ENCODE measurements around the gene FILIP1.
"Not testable (repeated sequence)": the region's sequence is repeated elsewhere in the genome, so short reads cannot be mapped to it uniquely, and the experiment has no call there.

The FILIP1 gene

GRCh38 chr6:75449630-75450206, 43.9 kb downstream of the FILIP1 start:
- FAIRE-seq: no peak

GRCh38 chr6:75446241-75446880, 47.2 kb downstream of the FILIP1 start:
- FAIRE-seq: no peak

GRCh38 chr6:75445738-75446137, 47.9 kb downstream of the FILIP1 start:
- FAIRE-seq: no peak

GRCh38 chr6:75444899-75445298, 48.7 kb downstream of the FILIP1 start:
- FAIRE-seq: no peak

- not testable (repeated sequence) for FAIRE-seq
Observed at GRCh38 chr6:75441883-75442282, 51.7 kb downstream of the FILIP1 start.

GRCh38 chr6:75441479-75441878, 52.1 kb downstream of the FILIP1 start:
- FAIRE-seq: not testable (repeated sequence)

- no peak for FAIRE-seq
Observed at GRCh38 chr6:75438442-75439116, 55.0 kb downstream of the FILIP1 start.

GRCh38 chr6:75438013-75438431, 55.6 kb downstream of the FILIP1 start:
- no peak for FAIRE-seq

GRCh38 chr6:75437421-75437891, 56.1 kb downstream of the FILIP1 start:
- FAIRE-seq: no peak

- no peak for FAIRE-seq
Observed at GRCh38 chr6:75436869-75437268, 56.7 kb downstream of the FILIP1 start.

GRCh38 chr6:75432809-75433208, 60.8 kb downstream of the FILIP1 start:
- FAIRE-seq: not testable (repeated sequence)

GRCh38 chr6:75431379-75431778, 62.2 kb downstream of the FILIP1 start:
- no peak for FAIRE-seq

GRCh38 chr6:75430631-75431325, 62.8 kb downstream of the FILIP1 start:
- no peak for FAIRE-seq

- FAIRE-seq: no peak
Observed at GRCh38 chr6:75429061-75429703, 64.4 kb downstream of the FILIP1 start.

- no peak for FAIRE-seq
Observed at GRCh38 chr6:75428204-75428603, 65.4 kb downstream of the FILIP1 start.

- no peak for FAIRE-seq
Observed at GRCh38 chr6:75427329-75427728, 66.3 kb downstream of the FILIP1 start.

- no peak for FAIRE-seq
Observed at GRCh38 chr6:75424618-75425548, 68.7 kb downstream of the FILIP1 start.

GRCh38 chr6:75423386-75423785, 70.2 kb downstream of the FILIP1 start:
- no peak for FAIRE-seq

- no peak for FAIRE-seq
Observed at GRCh38 chr6:75422024-75422639, 71.5 kb downstream of the FILIP1 start.

GRCh38 chr6:75421316-75422023, 72.1 kb downstream of the FILIP1 start:
- no peak for FAIRE-seq

- FAIRE-seq: no peak
Observed at GRCh38 chr6:75419980-75420379, 73.6 kb downstream of the FILIP1 start.

All from colon (tissue), 2 donors.